HEK293 (cell line): ENCODE data around the gene PARD3B.

Experiments used
- CTCF ChIA-PET: fragments of 350-600 bp; formaldehyde crosslinking; extraction: SDS; loops from one replicate; lab custom pipeline; 2021; ENCODE audit warnings: antibody characterized with exemption; lab: Yijun Ruan, JAX
- POLR2A ChIA-PET: fragments of 300-600 bp; formaldehyde crosslinking; extraction: SDS; loops from one replicate; lab custom pipeline; 2020; ENCODE audit warnings: antibody characterized with exemption, inconsistent platforms; lab: Yijun Ruan, JAX
- H3K27ac ChIP-seq: fragments of 200-500 bp; sonication (Bioruptor generic); 2 replicates; pipeline ENCODE4 v1.5.1; 2014; ENCODE audit warnings: low read depth, low read length, control low read depth, inconsistent platforms; ENCODE audit errors: extremely low read depth
- H3K36me3 ChIP-seq, 2 experiments: fragments of 200-500 bp in 1 of 2; sonication (Bioruptor generic) in 1 of 2; 1 replicate in 1 of 2; 2 replicates in 1 of 2; pipeline ENCODE4 v1.5.1; 2014 to 2017; ENCODE audit warnings: inconsistent platforms in 2 of 2, low read length in 2 of 2; ENCODE audit not compliant: control insufficient read depth in 2 of 2, insufficient read depth in 1 of 2
- H3K4me1 ChIP-seq: fragments of 200-500 bp; sonication (Bioruptor generic); 2 replicates; pipeline ENCODE4 v1.5.1; 2014; ENCODE audit warnings: mild to moderate bottlenecking, low read length, inconsistent platforms; ENCODE audit not compliant: control insufficient read depth, insufficient read depth
- H3K4me3 ChIP-seq: 2 replicates; pipeline ENCODE4 v1.5.1; 2011; ENCODE audit warnings: low read depth, mild to moderate bottlenecking, control low read depth, low read length, moderate library complexity
- H3K9me3 ChIP-seq: fragments of 200-500 bp; sonication (Bioruptor generic); 2 replicates; pipeline ENCODE4 v1.5.1; 2014; ENCODE audit warnings: low read depth, low read length, inconsistent platforms; ENCODE audit not compliant: control insufficient read depth, insufficient read depth
- AEBP2 ChIP-seq: fragments of 450-650 bp; formaldehyde crosslinking; IDR thresholded peaks from 2 replicates; pipeline ENCODE4 v1.5.1; 2016; ENCODE audit warnings: missing biosample characterization, missing genetic modification characterization, borderline replicate concordance
- ATF2 ChIP-seq: fragments of 450-650 bp; formaldehyde crosslinking; IDR thresholded peaks from 2 replicates; pipeline ENCODE4 v1.5.1; 2016; ENCODE audit warnings: missing biosample characterization, missing genetic modification characterization, low read depth
- GLI4 ChIP-seq: fragments of 450-650 bp; formaldehyde crosslinking; IDR thresholded peaks from 2 replicates; pipeline ENCODE4 v1.5.1; 2016; ENCODE audit warnings: missing biosample characterization, missing genetic modification characterization
- KLF10 ChIP-seq: fragments of 450-650 bp; IDR thresholded peaks from 2 replicates; pipeline ENCODE4 v1.5.1; 2018; ENCODE audit warnings: missing biosample characterization, mild to moderate bottlenecking, missing genetic modification characterization
- KLF16 ChIP-seq: fragments of 450-650 bp; formaldehyde crosslinking; IDR thresholded peaks from 2 replicates; pipeline ENCODE4 v1.5.1; 2017; ENCODE audit warnings: missing biosample characterization, missing genetic modification characterization
- RBAK ChIP-seq: fragments of 450-650 bp; formaldehyde crosslinking; IDR thresholded peaks from 2 replicates; pipeline ENCODE4 v1.5.1; 2016; ENCODE audit warnings: missing biosample characterization, missing genetic modification characterization
- SCRT1 ChIP-seq: fragments of 450-650 bp; formaldehyde crosslinking; IDR thresholded peaks from 2 replicates; pipeline ENCODE4 v1.5.1; 2016; ENCODE audit warnings: missing biosample characterization, missing genetic modification characterization, borderline replicate concordance
- SP3 ChIP-seq: fragments of 450-650 bp; formaldehyde crosslinking; IDR thresholded peaks from 2 replicates; pipeline ENCODE4 v1.5.1; 2016; ENCODE audit warnings: missing biosample characterization, missing genetic modification characterization
- YY1 ChIP-seq: fragments of 450-650 bp; formaldehyde crosslinking; IDR thresholded peaks from 2 replicates; pipeline ENCODE4 v1.5.1; 2018; ENCODE audit warnings: missing biosample characterization, missing genetic modification characterization
- ZBTB49 ChIP-seq: fragments of 450-650 bp; formaldehyde crosslinking; IDR thresholded peaks from 2 replicates; pipeline ENCODE4 v1.5.1; 2016; ENCODE audit warnings: missing biosample characterization, missing genetic modification characterization, low read depth
- ZNF280C ChIP-seq: fragments of 450-650 bp; formaldehyde crosslinking; IDR thresholded peaks from 2 replicates; pipeline ENCODE4 v1.5.1; 2016; ENCODE audit warnings: missing biosample characterization, missing genetic modification characterization
- ZNF292 ChIP-seq: fragments of 450-650 bp; formaldehyde crosslinking; IDR thresholded peaks from 2 replicates; pipeline ENCODE4 v1.5.1; 2016; ENCODE audit warnings: low read depth, missing biosample characterization, missing genetic modification characterization, borderline replicate concordance
- ZNF335 ChIP-seq: fragments of 450-650 bp; formaldehyde crosslinking; conservative IDR thresholded peaks from 2 replicates; pipeline ENCODE4 v1.5.1; 2016; ENCODE audit warnings: missing biosample characterization, missing genetic modification characterization
- ZNF341 ChIP-seq: fragments of 450-650 bp; formaldehyde crosslinking; IDR thresholded peaks from 2 replicates; pipeline ENCODE4; 2016; ENCODE audit warnings: low read depth, missing biosample characterization, missing genetic modification characterization
- ZNF354C ChIP-seq: fragments of 450-650 bp; formaldehyde crosslinking; IDR thresholded peaks from 2 replicates; pipeline ENCODE4 v1.5.1; 2016; ENCODE audit warnings: missing biosample characterization, missing genetic modification characterization, low read depth, borderline replicate concordance
- ZNF513 ChIP-seq: fragments of 450-650 bp; IDR thresholded peaks from 2 replicates; pipeline ENCODE4 v1.5.1; 2018; ENCODE audit warnings: missing biosample characterization, missing genetic modification characterization
- ZNF600 ChIP-seq: fragments of 450-650 bp; formaldehyde crosslinking; IDR thresholded peaks from 2 replicates; pipeline ENCODE4 v1.5.1; 2016; ENCODE audit warnings: missing biosample characterization, missing genetic modification characterization
- ZNF645 ChIP-seq: fragments of 450-650 bp; formaldehyde crosslinking; IDR thresholded peaks from 2 replicates; pipeline ENCODE4; 2016; ENCODE audit warnings: missing biosample characterization, missing genetic modification characterization
- ZNF664 ChIP-seq: fragments of 450-650 bp; formaldehyde crosslinking; IDR thresholded peaks from 2 replicates; pipeline ENCODE4 v1.5.1; 2016; ENCODE audit warnings: missing biosample characterization, missing genetic modification characterization
- ZNF670 ChIP-seq: fragments of 450-650 bp; formaldehyde crosslinking; IDR thresholded peaks from 2 replicates; pipeline ENCODE4 v1.5.1; 2016; ENCODE audit warnings: missing biosample characterization, missing genetic modification characterization, low read depth
- ZNF704 ChIP-seq: fragments of 450-650 bp; formaldehyde crosslinking; IDR thresholded peaks from 2 replicates; pipeline ENCODE4 v1.5.1; 2016; ENCODE audit warnings: missing biosample characterization, missing genetic modification characterization
- ZNF776 ChIP-seq: fragments of 450-650 bp; formaldehyde crosslinking; IDR thresholded peaks from 2 replicates; pipeline ENCODE4 v1.5.0; 2017; ENCODE audit warnings: missing biosample characterization, missing genetic modification characterization, borderline replicate concordance
- ZNF792 ChIP-seq: fragments of 450-650 bp; formaldehyde crosslinking; IDR thresholded peaks from 2 replicates; pipeline ENCODE4 v1.5.1; 2016; ENCODE audit warnings: missing biosample characterization, missing genetic modification characterization
- ZSCAN30 ChIP-seq: fragments of 450-650 bp; IDR thresholded peaks from 2 replicates; pipeline ENCODE4 v1.5.1; 2018; ENCODE audit warnings: missing biosample characterization, mild to moderate bottlenecking, missing genetic modification characterization, moderate library complexity

Gene PARD3B

GRCh38 chr2:204613635-204614034 is 68.4 kb downstream of the PARD3B start:
- CTCF ChIA-PET, result interaction anchor here (0.7 kb wide), 1 partner anchor 91 kb away, joined by 5 read pairs; no protein-coding TSS in a partner anchor
- Histone ChIP-seq H3K9me3 (no peaks in the 10 kb centered on the region), H3K27ac (no peak overlapping the region), H3K4me3 (no peak overlapping the region), H3K36me3 (no peaks in the 10 kb centered on the region)
- POLR2A ChIA-PET, result no interaction called here
- no peak for TF ChIP-seq YY1 (tag by site-specific recombination)
- no peak for TF ChIP-seq ZNF335 (tag by site-specific recombination)
- no peak for TF ChIP-seq ZNF670 (tag by site-specific recombination)
- TF ChIP-seq ZNF792, result no peak
- no peak for TF ChIP-seq ZNF292
- TF ChIP-seq ZNF513 (tag by site-specific recombination), result no peak
- TF ChIP-seq ZNF645, result no peak
- no peak for TF ChIP-seq ZNF776 (tag by site-specific recombination)
- no peak for TF ChIP-seq KLF10 (tag by site-specific recombination)
- no peak for TF ChIP-seq GLI4 (tag by site-specific recombination)
- TF ChIP-seq ZNF354C (tag by site-specific recombination), result no peak
- no peak for TF ChIP-seq AEBP2 (tag by site-specific recombination)
- TF ChIP-seq, all 188 proteins: peak for 0
- no peaks in the 10 kb centered on the region for H3K4me1 ChIP-seq

- H3K4me3 ChIP-seq, result no peak overlapping the region
- CTCF ChIA-PET, result no interaction called here
- POLR2A ChIA-PET, result no interaction called here
- TF ChIP-seq ZNF704 (tag by site-specific recombination), result no peak
- no peak for TF ChIP-seq SP3 (tag by site-specific recombination)
- TF ChIP-seq ZBTB49 (tag by site-specific recombination), result no peak
- TF ChIP-seq KLF16 (tag by site-specific recombination), result no peak
- no peak for TF ChIP-seq ATF2 (tag by site-specific recombination)
- TF ChIP-seq SCRT1 (tag by site-specific recombination), result no peak
- no peak for TF ChIP-seq ZNF664 (tag by site-specific recombination)
- no peak for TF ChIP-seq ZNF341 (tag by site-specific recombination)
- no peak for TF ChIP-seq RBAK (tag by site-specific recombination)
- no peak for TF ChIP-seq ZNF280C (tag by site-specific recombination)
- no peak for TF ChIP-seq ZNF600 (tag by site-specific recombination)
- TF ChIP-seq ZSCAN30 (tag by site-specific recombination), result no peak
- H3K9me3 ChIP-seq, result no peaks in the 10 kb centered on the region
- no peaks in the 10 kb centered on the region for H3K36me3 ChIP-seq
- no peaks in the 10 kb centered on the region for H3K4me1 ChIP-seq
- H3K27ac ChIP-seq, result no peak overlapping the region
These were observed 70.2 kb downstream of the PARD3B start for GRCh38 chr2:204615456-204615855.
